NCI-H128 (cell line): ENCODE results near the gene CD93.

Source experiments
- DNase-seq: peaks from one replicate; lab custom pipeline; 2025; ENCODE audit not compliant: unreplicated experiment; lab: John Stamatoyannopoulos, UW

CD93 gene

GRCh38 chr20:23120936-23121750, 35.0 kb upstream of the CD93 start:
- DNase-seq: no peak

DNA sequence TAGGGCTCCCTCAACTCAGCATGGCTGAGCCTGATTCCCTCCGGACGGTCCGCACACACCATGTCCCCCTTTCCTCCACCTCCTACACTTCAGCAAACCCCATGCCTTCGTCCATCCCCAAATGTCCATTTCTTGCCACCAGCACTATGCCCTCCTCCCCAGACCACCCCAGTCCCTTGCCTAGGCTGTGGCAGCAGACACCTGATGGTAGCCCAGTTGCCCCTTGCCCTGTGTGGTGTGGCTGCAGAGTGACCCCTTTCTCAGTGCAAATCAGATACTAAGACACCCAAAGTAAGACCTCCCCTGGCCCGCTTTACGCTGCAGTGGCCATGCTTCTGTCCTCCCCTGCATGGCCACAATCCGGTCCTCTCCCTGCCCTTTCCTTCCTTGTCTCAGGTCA, 34.1 kb upstream of the CD93 start:
- DNase-seq: no peak

- no peak for DNase-seq
These were observed 33.5 kb upstream of the CD93 start for GRCh38 chr20:23119456-23120216.

GRCh38 chr20:23118766-23119165, 32.6 kb upstream of the CD93 start:
- no peak for DNase-seq

DNA sequence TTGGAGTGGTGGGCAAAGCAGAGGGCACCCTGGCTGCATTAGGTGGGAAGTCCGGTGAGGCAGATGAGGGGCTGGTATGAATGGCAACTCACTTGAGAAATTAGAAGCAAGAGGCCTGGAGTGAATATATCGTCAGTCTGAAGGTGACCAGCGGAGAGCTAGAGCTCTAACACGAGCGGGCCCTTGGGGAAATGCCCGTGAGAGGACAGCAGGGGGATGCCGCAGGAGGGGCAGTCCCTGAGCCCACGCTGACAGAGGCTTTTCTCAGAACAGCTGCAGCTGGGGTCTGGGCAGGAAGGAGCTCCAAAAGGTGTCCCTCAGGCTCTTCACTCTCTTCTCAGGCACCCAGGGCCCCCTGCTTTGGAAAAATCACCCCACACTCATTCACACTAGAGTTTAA, 32.0 kb upstream of the CD93 start:
- no peak for DNase-seq

GRCh38 chr20:23117738-23118137, 31.6 kb upstream of the CD93 start:
- DNase-seq: no peak

- no peak for DNase-seq
These were observed 30.4 kb upstream of the CD93 start for GRCh38 chr20:23116311-23117089.

DNA sequence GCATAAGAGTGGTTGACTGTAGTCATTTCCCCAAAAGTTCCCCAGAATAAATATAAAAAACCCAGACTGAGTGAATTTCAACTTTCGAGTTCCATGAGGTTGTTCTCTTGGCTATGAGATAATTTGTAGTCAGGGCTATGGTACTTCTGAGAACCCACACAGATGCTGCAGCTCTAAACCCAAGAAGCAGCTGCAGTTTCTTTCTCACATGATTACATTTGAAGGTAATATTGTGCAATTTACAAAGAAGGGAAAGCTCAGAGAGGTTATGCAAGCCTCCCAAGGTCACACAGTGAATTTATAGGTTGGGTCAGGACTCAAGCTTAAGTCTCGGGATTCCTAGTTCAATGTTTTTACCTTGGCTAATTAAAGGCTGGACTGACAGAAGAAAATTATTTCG, 29.7 kb upstream of the CD93 start:
- DNase-seq: no peak

GRCh38 chr20:23114448-23115082, 28.4 kb upstream of the CD93 start:
- DNase-seq: no peak

DNA sequence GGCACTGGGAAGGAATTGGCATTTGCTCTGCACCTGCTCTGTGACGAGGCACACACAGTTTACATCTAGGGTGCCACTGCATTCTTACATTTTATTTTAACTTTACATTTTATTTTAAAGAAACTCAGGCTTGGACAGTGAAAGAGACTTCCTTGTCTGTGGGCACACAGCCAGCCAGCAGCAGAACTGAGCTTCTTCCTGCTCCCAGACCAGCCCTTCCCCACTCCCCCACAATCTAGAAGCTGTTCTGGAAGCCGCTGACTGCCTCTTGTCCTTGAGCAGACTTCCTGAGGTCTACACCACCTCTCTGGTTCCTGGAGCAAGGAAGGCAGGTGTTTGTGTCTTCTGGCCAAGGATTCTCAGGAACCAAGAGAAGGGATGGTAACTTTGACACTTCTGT, 27.9 kb upstream of the CD93 start:
- no peak for DNase-seq

DNA sequence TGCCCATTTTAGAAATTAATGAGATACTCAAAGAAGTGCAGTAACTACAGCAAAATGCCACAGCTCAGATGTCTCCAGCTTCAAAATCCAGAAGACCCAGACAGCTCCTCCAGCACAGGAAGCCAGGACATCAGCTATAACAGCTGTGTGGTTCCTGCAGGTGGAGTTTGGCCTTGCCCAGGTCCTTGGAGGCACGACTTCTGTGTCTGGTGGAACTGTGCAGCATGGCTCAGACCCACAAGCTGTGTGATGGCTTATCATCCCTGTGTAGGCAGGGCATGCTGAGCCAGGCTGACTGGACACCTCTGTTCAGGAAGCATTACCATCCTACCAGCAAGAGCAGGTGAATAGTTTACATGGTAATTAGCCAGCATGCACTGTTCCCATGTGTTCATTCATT, 26.5 kb upstream of the CD93 start:
- DNase-seq: no peak

GRCh38 chr20:23111944-23112342, 25.8 kb upstream of the CD93 start:
- no peak for DNase-seq

DNA sequence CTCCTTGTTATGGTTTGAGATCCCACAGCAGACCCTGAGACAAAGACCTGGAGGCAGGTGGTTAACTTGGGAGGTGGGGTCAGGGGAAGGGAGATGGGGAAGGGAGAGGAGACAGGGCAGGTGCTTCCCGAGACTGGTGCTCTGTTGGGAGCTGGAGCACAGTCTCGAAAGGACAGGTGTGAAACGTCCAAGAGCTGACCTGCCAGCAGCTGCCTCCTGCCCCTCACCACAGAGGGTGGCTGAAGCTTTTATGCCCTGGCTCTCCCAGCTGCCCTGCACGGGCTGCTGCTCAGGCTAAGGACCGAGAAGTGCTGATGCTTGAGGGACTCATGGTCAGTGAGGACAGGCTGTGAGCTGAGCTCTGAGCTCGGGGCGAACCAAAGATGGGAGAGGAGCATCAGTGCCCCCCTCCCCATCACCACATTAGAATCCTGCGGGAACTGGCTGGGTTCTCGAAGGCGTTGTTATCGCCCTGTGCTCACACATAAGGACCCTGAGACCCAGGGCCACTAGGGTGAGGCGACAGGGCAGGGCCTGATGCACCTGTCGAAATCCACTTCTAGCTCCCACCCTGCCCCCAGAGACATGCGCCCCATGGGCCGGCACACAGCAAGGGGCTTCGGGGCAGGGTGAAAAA, 25.3 kb upstream of the CD93 start:
- DNase-seq: no peak

DNA sequence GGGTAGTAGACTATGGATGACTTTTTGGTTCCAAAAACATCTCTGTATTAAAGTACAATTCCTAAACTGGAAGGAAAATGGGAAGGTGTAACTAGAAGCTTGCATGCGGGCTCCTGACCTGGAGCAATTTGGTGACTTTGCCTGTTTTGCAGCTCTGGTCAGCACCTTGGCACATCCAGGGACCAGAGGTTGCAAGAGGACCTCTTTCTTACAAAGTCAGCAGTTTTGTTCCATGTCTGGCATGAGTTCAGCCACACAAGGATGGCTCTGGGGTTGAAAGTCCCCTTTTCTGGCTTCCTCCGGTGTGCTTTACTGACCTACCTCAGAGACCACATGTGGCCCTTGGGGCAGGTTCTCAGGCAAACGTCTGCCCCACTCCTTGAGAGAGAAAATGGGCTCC, 22.7 kb upstream of the CD93 start:
- no peak for DNase-seq

DNA sequence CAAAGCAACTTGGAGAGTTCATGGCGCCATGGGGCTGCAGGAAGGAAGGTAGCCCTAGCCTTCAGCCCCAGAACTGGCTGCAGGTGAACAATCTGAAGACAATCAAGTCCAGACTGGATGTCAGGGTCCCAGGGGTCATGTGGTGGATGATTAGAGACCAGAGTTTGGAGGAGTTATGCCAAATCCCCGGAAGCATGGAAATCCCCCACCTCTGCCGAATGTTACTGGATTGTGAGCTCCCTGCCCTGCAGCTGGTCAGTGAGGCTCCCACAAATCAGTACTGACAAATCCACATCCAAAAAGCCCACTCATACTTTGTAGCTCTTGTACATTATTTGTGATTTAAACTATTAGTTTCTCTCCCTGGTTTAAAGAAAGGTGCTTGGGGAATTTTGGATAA, 21.3 kb upstream of the CD93 start:
- DNase-seq: no peak

GRCh38 chr20:23106271-23106851, 20.2 kb upstream of the CD93 start:
- DNase-seq: no peak

DNA sequence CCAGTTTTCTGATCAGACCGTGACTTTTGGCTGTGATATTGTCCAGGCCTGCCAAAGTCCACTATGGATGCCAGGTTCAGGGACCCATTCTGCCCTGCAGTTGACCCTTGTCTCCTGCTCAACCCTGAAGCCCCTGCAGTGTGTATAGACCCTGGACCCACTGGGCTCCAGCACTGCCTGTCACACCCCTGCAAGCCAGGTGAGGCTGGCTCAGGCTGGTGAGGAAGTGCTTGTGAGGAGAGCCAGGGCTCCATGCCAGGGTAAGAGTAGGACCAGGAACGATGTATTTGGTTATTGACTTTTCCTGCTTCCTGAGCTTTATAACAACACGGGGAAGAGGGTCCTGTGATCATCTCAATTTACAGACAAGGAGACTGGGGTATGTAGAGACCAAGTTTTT, 19.1 kb upstream of the CD93 start:
- DNase-seq: no peak

GRCh38 chr20:23103284-23104018, 17.3 kb upstream of the CD93 start:
- no peak for DNase-seq

- no peak for DNase-seq
These were observed 15.7 kb upstream of the CD93 start for GRCh38 chr20:23101696-23102406.
